GM21381 (cell line): Measurements from ENCODE around the gene CAMTA1.

ENCODE experiments used
- ATAC-seq: cut with Tn5 transposase; IDR thresholded peaks from one replicate; pipeline ENCODE4 v1.9.1; 2021; ENCODE audit warnings: mild to moderate bottlenecking, moderate library complexity; ENCODE audit not compliant: unreplicated experiment

Gene CAMTA1

GRCh38 chr1:7493711-7494454 lies 708.6 kb downstream of the CAMTA1 start:
- no peak for ATAC-seq

GRCh38 chr1:7495962-7496361 lies 710.7 kb downstream of the CAMTA1 start:
- ATAC-seq: no peak

GRCh38 chr1:7497107-7497637 lies 711.9 kb downstream of the CAMTA1 start:
- no peak for ATAC-seq

- ATAC-seq: no peak
Measured at GRCh38 chr1:7500381-7501083, 715.3 kb downstream of the CAMTA1 start.

GRCh38 chr1:7501084-7501491 lies 715.8 kb downstream of the CAMTA1 start:
- no peak for ATAC-seq

GRCh38 chr1:7501723-7502603 lies 716.7 kb downstream of the CAMTA1 start:
- ATAC-seq: no peak

GRCh38 chr1:7503691-7504437 lies 718.6 kb downstream of the CAMTA1 start:
- ATAC-seq: no peak

GRCh38 chr1:7504438-7504720 lies 719.1 kb downstream of the CAMTA1 start:
- no peak for ATAC-seq

- ATAC-seq: no peak
Measured at GRCh38 chr1:7505094-7505770, 720.0 kb downstream of the CAMTA1 start.

- ATAC-seq: no peak
Measured at GRCh38 chr1:7505771-7506453, 720.7 kb downstream of the CAMTA1 start.

- no peak for ATAC-seq
Measured at GRCh38 chr1:7506454-7507284, 721.4 kb downstream of the CAMTA1 start.

GRCh38 chr1:7507285-7508019 lies 722.2 kb downstream of the CAMTA1 start:
- no peak for ATAC-seq

GRCh38 chr1:7508052-7508933 lies 723.0 kb downstream of the CAMTA1 start:
- no peak for ATAC-seq

- no peak for ATAC-seq
Measured at GRCh38 chr1:7508934-7509519, 723.8 kb downstream of the CAMTA1 start.

- ATAC-seq: no peak
Measured at GRCh38 chr1:7509598-7509997, 724.3 kb downstream of the CAMTA1 start.

- no peak for ATAC-seq
Measured at GRCh38 chr1:7510389-7510931, 725.2 kb downstream of the CAMTA1 start.
